IPS DF 4.7 (cell line): ENCODE measurements around the gene RAD54L.
A peak's percentile ranks its signal among the peaks of the same experiment; 100 is the strongest.
"Not testable (repeated sequence)": the region's sequence is repeated elsewhere in the genome, so short reads cannot be mapped to it uniquely, and the experiment has no call there.

Experiments used
- DNase-seq: peaks from one replicate; pipeline ENCODE4 v3.0.0-alpha.2; 2013; ENCODE audit warnings: low spot score; ENCODE audit errors: extremely low read depth

RAD54L gene

DNA sequence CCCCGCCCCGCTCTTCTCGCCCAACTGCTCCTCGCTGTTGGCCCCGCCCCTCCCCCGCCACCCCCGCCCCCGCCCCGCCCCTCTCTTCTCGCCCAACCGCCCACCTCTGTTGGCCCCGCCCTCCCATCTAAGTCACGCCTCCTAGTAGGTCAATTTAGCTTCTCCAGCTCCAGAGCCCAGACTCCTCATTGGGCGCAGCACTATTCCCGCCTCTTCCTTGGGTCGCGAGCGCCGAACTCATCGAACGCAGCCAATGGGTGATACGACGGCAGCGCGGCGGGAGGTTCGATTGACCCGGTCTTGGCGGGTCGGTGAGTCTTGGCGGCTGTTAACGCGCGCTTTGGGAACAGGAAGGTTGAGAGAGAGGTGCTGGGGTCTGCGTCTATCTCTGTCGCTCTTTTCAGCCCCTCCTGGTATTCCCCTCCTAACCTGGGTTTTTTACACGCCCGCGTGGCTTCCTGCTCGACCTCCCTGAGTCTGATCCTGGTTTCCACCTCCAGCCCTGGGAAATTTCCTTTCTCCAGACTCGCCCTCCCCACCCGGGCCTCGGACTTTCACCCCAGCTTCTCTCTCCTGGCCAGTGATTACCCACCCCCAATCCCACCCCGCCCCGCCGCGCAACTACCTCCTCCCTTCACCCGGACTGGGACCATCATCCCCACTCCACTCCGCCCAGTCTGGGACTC lies at the start of gene RAD54L:
Gene RAD54L, plus strand, starts transcription at position 328 of the 686 bp plus-strand sequence. CDS start 643 bp downstream, outside the sequence.
- peak; percentile 97 for DNase-seq

DNA sequence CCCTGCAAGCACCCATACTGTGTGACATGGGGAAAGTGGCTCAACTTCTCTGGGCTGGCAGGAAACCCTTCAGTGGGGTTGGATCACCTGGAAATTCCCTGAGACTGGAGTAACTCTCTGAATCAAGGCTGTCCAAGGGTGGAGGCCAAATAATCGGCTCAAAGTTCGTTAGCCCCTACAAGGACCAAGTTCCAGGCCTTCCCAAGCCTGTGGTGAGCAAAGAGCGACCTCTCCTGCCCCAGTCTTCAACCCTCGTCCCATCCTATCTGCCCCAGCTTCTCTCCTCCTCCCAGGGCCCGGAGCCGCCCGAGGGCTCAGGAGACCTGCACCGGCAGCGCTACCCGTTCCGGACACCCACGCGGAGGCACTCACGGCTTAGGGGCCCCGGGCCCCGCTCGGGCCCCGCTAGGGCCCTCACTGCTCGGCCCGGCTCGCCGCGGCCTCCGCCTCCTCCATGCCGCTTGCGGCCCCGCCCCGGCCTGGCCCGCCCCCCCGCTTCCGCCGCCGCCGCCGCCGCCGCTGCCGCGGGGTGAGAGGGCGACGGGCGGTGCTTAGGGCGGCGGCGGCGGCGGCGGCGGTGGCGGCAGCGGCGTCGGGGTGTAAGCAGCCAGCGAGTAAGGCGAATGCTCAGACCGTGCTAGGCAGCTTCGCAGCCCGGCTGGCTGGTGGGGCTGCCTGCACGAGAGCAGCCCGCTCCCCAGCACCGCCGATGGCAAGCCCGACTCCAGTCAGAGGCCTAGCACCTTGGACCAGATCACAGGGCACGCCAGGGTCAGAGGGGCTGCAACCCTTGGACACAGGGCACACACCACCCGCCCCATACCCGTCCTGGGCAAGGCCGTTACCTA lies 49.4 kb upstream of the RAD54L start, which contains the start of gene POMGNT1:
Gene POMGNT1, minus strand, starts transcription at position 471 of the 848 bp plus-strand sequence. CDS start 613 bp downstream, outside the sequence.
- no peak for DNase-seq

DNA sequence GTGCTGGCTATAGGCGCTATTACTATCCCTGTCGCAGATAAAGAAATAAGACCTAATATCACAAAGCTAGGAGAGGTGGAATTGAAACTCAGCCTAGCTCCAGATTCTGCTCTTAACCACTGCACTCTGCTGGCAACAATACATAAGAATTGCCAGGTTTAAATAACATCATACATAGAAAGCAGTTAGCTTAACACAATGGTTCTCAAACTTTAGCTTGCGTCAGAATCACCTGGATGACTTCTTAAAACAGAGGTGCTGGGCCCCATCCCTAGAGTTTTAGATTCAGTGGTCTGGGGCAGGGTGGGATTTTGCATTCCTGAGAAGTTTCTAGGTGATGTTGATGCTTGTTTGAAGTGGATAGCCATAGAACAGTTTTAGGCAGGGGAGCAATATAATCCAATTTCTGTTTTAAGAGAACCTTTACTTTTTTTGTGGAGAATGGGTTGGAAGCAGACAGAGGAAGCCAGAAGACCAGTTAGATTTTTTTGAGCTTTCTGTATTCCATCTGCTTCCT lies 48.3 kb upstream of the RAD54L start:
- DNase-seq, result no peak

DNA sequence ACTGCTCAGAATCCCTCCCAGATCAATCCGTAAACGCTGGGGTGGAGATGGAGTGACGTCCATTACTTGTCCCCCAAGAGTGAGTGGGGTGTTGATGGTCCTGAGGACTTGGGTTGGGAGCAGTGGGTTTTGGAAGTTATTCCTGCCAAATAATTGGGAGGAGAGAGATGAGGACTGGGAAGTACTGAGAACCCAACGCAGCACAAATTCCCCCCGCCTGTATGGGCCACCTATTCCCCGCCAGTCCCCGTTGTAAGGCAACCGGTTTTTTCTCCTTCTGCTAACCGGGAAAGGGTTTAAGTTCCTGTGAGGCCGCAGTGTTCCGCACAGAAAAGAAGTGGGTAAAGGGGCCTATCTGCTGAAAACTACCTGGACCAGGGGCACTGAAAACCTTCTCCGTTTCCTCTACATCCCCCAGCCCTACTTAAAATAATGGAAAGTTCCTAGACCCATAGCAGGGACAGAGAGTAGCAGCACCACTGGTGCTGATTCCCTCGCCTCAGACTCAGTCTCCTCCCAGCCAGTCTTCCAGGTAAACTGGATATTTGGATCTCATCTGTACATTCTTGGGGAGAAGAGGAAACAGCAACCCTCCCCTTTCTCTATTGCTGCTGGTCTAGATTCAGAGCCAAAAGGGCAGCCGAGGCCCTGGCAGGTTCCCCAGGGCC lies 43.7 kb upstream of the RAD54L start:
- no peak for DNase-seq

GRCh38 chr1:46204406-46204742 lies 43.2 kb upstream of the RAD54L start:
- DNase-seq, result no peak

DNA sequence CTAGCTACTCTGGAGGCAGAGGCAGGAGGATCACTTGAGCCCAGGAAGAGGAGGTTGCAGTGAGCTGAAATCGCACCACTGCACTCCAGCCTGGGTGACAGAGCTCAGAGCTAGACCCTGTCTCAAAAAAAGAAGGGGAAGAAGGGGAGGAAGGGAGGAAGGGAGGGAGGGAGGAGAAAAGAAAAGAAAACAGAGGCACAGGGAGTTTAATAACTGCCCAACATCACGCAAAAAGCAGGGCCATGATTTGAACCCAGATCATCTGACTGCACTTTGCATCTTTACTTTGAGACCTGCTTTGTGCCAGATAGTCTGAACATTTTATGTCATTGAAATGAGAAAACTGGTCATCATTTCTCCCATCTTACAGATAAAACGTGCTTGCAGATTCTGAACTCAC lies 42.4 kb upstream of the RAD54L start:
- DNase-seq, result no peak

- no peak for DNase-seq
These were observed 41.8 kb upstream of the RAD54L start for GRCh38 chr1:46205791-46206190.

DNA sequence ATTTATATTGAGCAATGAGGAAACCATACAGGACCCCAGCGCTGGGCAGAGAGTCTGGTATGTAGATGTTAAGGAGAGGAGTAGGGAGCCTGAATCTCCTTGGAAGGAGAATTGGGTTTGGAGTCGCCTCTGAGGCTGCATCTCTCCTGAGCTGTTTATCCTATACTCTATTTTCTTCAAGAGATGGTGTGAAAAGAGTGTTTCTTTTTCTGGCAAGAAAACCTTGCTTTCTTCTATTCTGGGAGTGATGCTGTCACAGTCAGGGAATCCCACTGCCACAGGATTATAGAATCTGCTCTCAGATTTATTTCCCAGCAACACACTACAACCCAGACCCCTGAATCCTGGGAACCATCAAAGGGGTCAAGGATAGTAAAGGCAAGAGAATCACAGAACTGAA lies 41.2 kb upstream of the RAD54L start:
- no peak for DNase-seq

DNA sequence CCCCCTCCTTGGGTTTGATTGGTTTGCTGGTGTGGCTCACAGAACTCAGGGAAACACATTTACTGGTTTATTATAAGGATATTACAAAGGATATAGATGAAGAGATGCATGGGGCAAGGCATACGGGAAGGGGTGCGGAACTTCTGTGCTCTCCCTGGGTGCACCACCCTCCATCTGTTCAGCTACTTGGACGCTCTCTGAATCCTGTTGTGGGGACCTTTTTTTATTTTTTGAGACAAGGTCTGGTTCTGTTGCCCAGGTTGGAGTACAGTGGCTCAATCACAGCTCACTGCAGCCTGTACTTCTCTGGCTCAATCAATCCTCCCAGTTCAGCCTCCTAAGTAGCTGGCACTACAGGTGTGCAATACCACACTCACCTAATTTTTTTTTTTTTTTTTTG lies 37.0 kb upstream of the RAD54L start:
- no peak for DNase-seq

- no peak for DNase-seq
These were observed 36.5 kb upstream of the RAD54L start for GRCh38 chr1:46211051-46211450.

- DNase-seq, result no peak
These were observed 32.1 kb upstream of the RAD54L start for GRCh38 chr1:46215504-46215903.

DNA sequence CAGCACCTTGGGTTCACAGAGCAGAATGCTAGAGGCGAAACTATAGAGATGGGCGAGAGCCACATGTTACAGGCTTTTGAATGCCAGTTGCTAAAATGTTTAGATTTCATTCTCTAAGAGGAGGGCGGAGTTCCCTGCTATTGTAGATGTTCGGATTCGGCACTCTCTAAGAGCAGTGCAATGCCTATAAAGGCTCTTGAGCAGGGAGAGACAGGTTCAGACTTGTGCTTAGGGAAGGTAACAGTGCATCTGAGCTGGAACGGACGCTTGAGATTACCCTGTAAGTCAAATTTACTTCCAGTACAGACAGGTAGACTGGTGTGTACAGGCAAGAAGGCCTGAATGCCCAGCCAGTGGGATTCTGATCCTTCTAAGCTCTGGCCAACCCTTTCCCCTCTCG lies 29.1 kb upstream of the RAD54L start:
- DNase-seq, result no peak

DNA sequence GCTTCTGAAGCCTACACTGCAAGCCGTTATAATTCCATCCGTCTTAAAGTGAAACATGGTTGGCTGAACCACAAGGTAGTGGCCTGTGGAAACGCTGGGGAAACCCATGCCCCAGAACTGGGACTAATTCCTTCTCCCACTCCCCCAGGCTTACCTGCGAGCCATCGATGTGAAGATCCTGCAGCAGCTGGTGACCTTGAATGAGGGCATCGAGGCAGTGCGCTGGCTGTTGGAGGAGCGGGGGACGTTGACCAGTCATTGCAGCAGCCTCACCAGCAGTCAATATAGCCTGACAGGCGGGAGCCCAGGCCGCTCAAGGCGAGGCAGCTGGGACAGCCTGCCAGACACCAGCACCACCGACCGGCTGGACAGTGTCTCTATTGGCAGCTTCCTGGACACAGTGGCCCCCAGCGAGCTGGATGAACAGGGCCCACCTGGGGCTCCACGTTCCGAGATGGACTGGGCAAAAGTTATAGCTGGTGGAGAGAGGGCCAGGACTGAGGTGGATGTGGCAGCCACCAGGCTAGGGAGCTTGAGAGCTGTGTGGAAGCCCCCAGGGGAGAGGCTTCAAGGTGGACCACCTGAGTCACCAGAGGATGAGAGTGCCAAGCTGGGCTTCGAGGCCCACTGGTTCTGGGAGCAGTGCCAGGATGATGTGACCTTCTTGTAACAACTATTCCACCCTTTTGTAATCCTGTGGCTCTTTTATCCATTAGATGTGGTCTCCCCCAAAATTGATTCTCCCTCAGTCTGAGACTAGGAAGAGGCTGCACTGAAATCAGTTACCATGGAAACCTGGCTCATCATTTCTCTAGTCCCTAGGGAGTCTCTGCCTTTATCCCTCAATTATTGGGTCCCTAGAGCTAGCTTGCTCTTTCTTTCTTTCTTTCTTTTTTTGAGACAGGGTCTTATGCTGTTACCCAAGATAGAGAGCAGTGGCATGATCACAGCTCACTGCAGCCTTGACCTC lies 27.7 kb upstream of the RAD54L start:
- no peak for DNase-seq

DNA sequence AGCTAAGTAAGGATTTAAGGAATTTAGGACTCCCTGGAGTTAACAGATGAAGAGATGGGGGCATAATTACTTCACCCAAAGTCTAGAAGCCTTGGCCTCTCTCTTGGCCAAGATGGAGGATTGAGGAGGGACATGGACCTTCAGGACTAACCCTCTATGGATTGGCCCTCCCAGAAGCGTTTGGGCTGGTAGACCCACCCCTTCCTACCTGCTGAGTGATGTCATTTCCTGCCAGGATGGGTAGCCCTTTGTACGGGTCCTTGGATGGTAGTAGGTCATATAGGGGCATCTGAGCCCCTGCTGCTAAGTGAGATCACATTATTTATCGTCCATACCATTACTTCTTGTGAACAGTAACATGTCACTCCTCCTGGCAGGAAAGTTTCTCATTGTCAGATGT lies 26.8 kb upstream of the RAD54L start:
- no peak for DNase-seq

- DNase-seq, result no peak
These were observed 25.8 kb upstream of the RAD54L start for GRCh38 chr1:46221749-46222148.

- DNase-seq, result not testable (repeated sequence)
These were observed 24.5 kb upstream of the RAD54L start for GRCh38 chr1:46223055-46223454.

DNA sequence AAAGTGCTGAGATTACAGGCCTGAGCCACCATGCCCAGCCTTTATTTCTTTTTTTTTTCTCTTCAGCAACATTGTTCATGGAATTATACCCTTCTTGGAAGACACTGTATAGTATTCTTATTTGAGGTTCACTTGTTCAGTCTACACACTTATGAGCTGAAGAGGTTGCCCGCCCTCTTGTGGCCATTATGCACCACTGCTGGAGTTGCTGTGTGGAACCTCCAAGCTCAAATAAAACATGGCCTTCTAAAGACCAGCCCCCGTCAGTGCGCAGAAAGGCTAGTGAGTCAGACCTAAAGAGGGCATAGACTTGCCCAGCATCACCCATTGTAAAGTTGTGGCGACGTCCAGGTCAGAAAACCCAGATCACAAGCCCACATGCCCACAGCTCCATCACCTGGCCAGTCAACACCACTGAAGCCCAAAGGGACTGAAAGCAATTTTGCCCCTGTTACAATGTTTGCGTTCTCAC lies 24.1 kb upstream of the RAD54L start:
- peak; percentile 60 for DNase-seq

- no peak for DNase-seq
These were observed 22.6 kb upstream of the RAD54L start for GRCh38 chr1:46224966-46225365.

DNA sequence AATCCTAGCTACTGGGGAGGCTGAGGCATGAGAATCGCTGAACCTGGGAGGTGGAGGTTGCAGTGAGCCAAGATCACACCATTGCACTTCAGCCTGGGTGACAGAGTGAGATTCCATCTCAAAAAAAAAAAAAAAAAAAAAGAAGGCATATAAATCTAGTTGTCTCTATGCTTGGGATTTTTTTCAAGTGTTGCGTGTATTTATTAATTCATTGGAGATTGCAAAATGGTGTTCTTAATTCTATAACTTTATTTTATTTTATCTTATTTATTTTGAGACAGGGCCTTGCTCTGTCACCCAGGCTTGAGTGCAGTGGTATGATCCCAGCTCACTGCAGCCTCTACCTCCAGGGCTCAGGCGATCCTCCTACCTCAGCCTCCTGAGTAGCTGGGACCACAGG lies 16.3 kb upstream of the RAD54L start:
- DNase-seq, result not testable (repeated sequence)

- DNase-seq, result no peak
These were observed 10.7 kb upstream of the RAD54L start for GRCh38 chr1:46236882-46237281.

DNA sequence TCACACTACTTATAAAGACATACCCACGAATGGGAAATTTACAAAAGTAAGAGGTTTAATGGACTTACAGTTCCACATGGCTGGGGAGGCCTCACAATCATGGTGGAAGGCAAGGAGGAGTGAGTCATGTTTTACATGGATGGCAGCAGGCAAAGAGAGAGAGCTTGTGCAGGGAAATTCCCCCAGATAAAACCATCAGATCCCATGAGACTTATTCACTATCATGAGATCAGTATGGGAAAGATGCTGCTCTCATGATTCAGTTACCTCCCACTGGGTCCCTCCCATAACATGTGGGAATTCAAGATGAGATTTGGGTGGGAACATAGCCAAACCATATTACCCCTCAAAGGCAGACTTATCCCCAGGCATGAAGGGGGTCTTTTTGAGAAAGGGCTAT lies 8.7 kb upstream of the RAD54L start:
- not testable (repeated sequence) for DNase-seq
